AG04450 (cell line): ENCODE data around the gene TRPM5. TPM values are rescaled to one million over a fixed set of nuclear protein-coding genes. Genes with fewer than 3 reads are reported as not detected.

Experiments
- CTCF ChIA-PET: fragments of 300-600, 350-600 bp; formaldehyde crosslinking; extraction: SDS; loops from one replicate; lab custom pipeline; 2022; ENCODE audit warnings: antibody characterized with exemption, inconsistent platforms; lab: Charles Lee
- POLR2A ChIA-PET: fragments of 350-600 bp; formaldehyde crosslinking; extraction: SDS; loops from one replicate; lab custom pipeline; 2021; ENCODE audit warnings: antibody characterized with exemption, inconsistent platforms; lab: Yijun Ruan, JAX
- DNase-seq: peaks from one replicate; pipeline ENCODE4 v3.0.0-alpha.2; 2011; ENCODE audit warnings: low read depth, low spot score
- H3K27ac ChIP-seq: one replicate; pipeline ENCODE4 v1.5.1; 2012; ENCODE audit warnings: low read depth, low read length, control low read depth
- H3K27me3 ChIP-seq: one replicate; pipeline ENCODE4 v1.6.0; 2012; ENCODE audit warnings: low read length; ENCODE audit not compliant: control insufficient read depth, insufficient read depth
- H3K4me3 ChIP-seq: 2 replicates; pipeline ENCODE4 v1.5.1; 2011; ENCODE audit warnings: mild to moderate bottlenecking, low read depth, low read length, control low read depth
- H3K9me3 ChIP-seq: 2 replicates; pipeline ENCODE4 v1.5.1; 2012; ENCODE audit warnings: low read length; ENCODE audit not compliant: control insufficient read depth, insufficient read depth
- CTCF ChIP-seq: IDR thresholded peaks from 2 replicates; pipeline ENCODE4 v1.5.1; 2011; ENCODE audit warnings: low read depth, low read length, control low read depth, inconsistent platforms
- polyA plus RNA-seq: library from polyadenylated mRNA; depleted of rRNA; stranded (reverse); fragments of >200 nt; gene quantifications from 2 replicates; pipeline ENCODE4 v1.2.3, GENCODE V29; 2011

The TRPM5 gene
- polyA plus RNA-seq, 1 experiment = not detected

GRCh38 chr11:2411446-2412305 is 32.6 kb downstream of the TRPM5 start:
- Histone ChIP-seq H3K27me3 (peaks cover 13% of the 10 kb centered on the region), H3K27ac (no peak overlapping the region), H3K9me3 (no peaks in the 10 kb centered on the region; the same call in 1 of the 2 replicates), H3K4me3 (no peak overlapping the region)
- ChIA-PET POLR2A (no interaction called here), CTCF (no interaction called here)
- no peak for DNase-seq
- no peak for TF ChIP-seq CTCF

- Histone ChIP-seq H3K9me3 (no peaks in the 10 kb centered on the region; the same call in 1 of the 2 replicates), H3K27me3 (peaks cover 13% of the 10 kb centered on the region), H3K4me3 (no peak overlapping the region), H3K27ac (no peak overlapping the region)
- POLR2A ChIA-PET = no interaction called here
- no peak for DNase-seq
- TF ChIP-seq CTCF = no peak
- CTCF ChIA-PET = interaction anchor here (2.7 kb wide), 1 partner anchor 9 kb away, joined by 20 read pairs; no protein-coding TSS in a partner anchor
Measured at GRCh38 chr11:2410616-2411015, 33.7 kb downstream of the TRPM5 start.

GRCh38 chr11:2409611-2410468 is 34.5 kb downstream of the TRPM5 start:
- Histone ChIP-seq H3K4me3 (no peak overlapping the region), H3K9me3 (no peaks in the 10 kb centered on the region; the same call in 1 of the 2 replicates), H3K27ac (no peak overlapping the region), H3K27me3 (peaks cover 13% of the 10 kb centered on the region)
- no peak for TF ChIP-seq CTCF
- CTCF ChIA-PET = interaction anchor here (1.7 to 2.7 kb wide), 2 partner anchors 9 to 10 kb away, joined by 7 to 20 read pairs; partner anchors contain the start of gene TSSC4
- POLR2A ChIA-PET = interaction anchor here (1.3 kb wide), 1 partner anchor 33 kb away, joined by 4 read pairs; the partner anchor contains the start of gene CD81
- DNase-seq = no peak

GRCh38 chr11:2409126-2409525 is 35.2 kb downstream of the TRPM5 start:
- ChIA-PET POLR2A (interaction anchor here (0.7 to 1.3 kb wide), 2 partner anchors 19 to 32 kb away, joined by 4 to 6 read pairs; partner anchors contain the start of gene CD81), CTCF (interaction anchor here (1.7 to 2.7 kb wide), 2 partner anchors 8 to 11 kb away, joined by 7 to 20 read pairs; partner anchors contain the start of gene TSSC4)
- no peak overlapping the region for H3K27ac ChIP-seq
- no peak for DNase-seq
- peaks cover 13% of the 10 kb centered on the region for H3K27me3 ChIP-seq
- H3K9me3 ChIP-seq = no peaks in the 10 kb centered on the region; the same call in 1 of the 2 replicates
- no peak overlapping the region for H3K4me3 ChIP-seq
- TF ChIP-seq CTCF = no peak
